ENCODE results near the gene RAPGEF1.
"Not testable (repeated sequence)": the region's sequence is repeated elsewhere in the genome, so short reads cannot be mapped to it uniquely, and the experiment has no call there.

RAPGEF1 gene

DNA sequence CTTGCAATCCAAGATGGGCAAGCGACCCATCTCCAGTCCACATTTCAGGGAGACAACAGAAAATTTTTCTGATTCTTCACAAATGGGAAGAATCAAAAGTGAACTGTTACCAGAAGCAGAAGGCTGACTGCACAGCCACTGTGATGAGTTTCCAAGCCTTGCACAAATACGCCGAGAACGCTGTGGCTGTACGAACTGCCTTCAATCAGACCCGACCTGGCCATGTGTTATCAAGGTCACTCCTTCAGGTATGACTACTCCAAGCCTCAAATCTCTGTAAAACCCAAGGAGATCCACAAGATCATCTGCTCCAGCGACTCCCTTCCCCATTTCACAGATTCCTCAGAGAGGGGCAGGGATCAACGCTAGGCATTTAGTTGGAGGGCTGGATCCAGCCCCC lies 26.9 kb downstream of the RAPGEF1 start:
- TF ChIP-seq, protein P1, sequence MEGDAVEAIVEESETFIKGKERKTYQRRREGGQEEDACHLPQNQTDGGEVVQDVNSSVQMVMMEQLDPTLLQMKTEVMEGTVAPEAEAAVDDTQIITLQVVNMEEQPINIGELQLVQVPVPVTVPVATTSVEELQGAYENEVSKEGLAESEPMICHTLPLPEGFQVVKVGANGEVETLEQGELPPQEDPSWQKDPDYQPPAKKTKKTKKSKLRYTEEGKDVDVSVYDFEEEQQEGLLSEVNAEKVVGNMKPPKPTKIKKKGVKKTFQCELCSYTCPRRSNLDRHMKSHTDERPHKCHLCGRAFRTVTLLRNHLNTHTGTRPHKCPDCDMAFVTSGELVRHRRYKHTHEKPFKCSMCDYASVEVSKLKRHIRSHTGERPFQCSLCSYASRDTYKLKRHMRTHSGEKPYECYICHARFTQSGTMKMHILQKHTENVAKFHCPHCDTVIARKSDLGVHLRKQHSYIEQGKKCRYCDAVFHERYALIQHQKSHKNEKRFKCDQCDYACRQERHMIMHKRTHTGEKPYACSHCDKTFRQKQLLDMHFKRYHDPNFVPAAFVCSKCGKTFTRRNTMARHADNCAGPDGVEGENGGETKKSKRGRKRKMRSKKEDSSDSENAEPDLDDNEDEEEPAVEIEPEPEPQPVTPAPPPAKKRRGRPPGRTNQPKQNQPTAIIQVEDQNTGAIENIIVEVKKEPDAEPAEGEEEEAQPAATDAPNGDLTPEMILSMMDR (IDR thresholded peaks at IDR 0.05; ENCODE audit: control extremely low read depth, extremely low read depth, low read depth, missing control alignments), result no peak
- ChIA-PET POLR2A (no interaction called here), CTCF (interaction anchor here (1.1 to 3.4 kb wide), 6 partner anchors 8 to 27 kb away, joined by 3 to 11 read pairs (median 6); no protein-coding TSS in a partner anchor)
- no peak for DNase-seq (ENCODE audit: extremely low spot score)

DNA sequence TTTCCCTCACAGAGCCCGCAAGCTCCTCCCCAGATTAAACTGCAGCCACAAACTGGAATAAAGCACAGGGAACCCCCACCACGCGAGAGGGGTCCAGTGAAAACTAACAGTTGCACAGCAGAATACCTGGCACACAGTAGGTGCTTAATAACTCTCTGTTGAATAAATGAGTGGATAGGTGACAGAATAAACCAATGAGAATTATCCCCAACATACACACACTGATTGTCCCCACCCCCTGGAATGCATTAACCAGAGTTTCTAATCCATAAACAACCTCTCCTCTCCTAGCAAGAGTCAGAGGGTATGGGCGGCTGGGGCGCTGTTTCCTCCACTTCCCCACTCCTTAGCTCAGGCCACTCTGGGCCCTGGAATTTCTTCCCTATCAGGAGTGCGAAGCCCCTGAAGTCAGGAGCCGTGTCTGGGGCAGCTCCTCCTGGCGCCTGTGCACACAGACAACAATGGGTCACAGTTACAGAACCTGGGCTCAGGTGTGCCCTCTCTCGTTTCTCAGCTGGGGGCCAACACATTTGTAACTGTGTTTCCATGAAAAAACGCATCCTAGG lies 27.6 kb downstream of the RAPGEF1 start:
- ChIA-PET POLR2A (no interaction called here), CTCF (interaction anchor here (0.7 to 3.4 kb wide), 7 partner anchors 9 to 31 kb away, joined by 3 to 11 read pairs (median 4); no protein-coding TSS in a partner anchor)
- TF ChIP-seq, protein P1 (IDR thresholded peaks at IDR 0.05; ENCODE audit: control extremely low read depth, extremely low read depth, low read depth, missing control alignments), result no peak
- DNase-seq (ENCODE audit: extremely low spot score), result no peak

DNA sequence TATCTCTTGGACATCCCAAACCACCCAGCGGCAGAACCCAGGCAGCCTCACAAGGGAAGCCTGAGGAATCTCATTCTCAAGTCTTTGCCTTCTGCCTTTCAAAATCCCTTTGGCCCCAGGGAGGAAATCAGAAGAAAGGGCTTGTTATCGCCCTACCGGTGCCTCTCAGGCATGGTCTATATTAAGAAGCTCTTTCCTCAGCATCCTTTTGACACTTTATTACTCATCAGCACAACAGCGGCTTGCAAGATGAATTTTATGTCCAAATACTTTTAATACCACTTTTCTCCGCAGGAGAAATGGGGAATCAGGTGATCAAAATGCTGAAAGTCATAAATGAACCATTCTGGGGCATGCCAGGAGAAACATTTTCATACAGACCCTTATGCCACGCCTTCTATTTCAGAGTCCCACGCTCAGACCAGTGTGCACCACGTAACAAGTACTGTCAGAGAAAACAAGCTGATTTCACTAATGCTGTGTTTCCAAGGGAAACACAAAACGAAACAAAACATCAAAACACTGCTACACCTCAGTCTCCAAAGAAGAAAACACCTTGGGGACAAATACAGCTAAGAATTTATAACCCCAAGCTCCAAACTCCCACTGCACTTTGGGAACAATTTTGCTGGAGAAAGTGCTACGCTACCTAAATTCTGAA lies 30.0 kb downstream of the RAPGEF1 start:
- DNase-seq (ENCODE audit: extremely low spot score), result peak; percentile 73
- ChIA-PET CTCF (interaction anchor here (1.1 to 3.4 kb wide), 13 partner anchors 9 to 68 kb away, joined by 3 to 21 read pairs (median 4); no protein-coding TSS in a partner anchor), POLR2A (interaction anchor here (0.6 to 1.8 kb wide), 6 partner anchors 15 to 1985 kb away, joined by 5 to 9 read pairs (median 6); no protein-coding TSS in a partner anchor)
- TF ChIP-seq, protein P1 (IDR thresholded peaks at IDR 0.05; ENCODE audit: control extremely low read depth, extremely low read depth, low read depth, missing control alignments), result no peak

DNA sequence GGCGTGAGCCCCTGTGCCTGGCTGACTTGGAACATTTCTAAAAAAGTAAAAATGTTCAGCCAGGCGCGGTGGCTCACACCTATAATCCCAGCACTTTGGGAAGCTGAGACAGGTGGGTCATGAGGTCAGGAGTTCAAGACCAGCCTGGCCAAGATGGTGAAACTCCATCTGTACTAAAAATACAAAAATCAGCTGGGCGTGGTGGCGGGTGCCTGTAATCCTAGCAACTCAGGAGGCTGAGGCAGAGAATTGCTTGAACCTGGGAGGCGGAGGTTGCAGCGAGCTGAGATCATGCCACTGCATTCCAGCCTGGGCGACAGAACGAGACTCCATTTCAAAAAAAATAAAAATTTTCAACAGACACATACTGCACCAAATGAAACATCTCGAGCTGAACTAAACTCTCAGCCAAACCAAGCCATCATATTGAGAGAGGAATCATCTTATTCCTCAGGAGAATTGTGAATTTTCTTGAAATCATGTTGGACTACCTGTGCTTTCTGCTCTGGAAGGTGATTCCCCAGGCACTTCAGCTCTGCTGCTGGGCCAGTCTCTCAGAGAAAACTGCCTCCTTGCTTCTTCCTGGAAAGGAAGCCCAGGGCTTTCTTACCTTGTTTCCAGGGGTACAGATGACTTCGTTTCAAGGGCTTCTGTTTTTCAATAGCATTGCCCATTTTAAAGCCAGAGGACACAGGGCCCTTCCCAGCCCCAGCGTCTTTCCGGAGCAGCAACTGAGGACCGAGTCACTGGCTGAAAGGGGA lies 30.7 kb downstream of the RAPGEF1 start:
- CTCF ChIA-PET, result interaction anchor here (0.7 to 3.4 kb wide), 16 partner anchors 10 to 67 kb away, joined by 3 to 21 read pairs (median 4); no protein-coding TSS in a partner anchor
- not testable (repeated sequence) for DNase-seq (ENCODE audit: extremely low spot score)
- POLR2A ChIA-PET, result interaction anchor here (0.7 to 1.8 kb wide), 6 partner anchors 16 to 1814 kb away, joined by 3 to 7 read pairs (median 6); no protein-coding TSS in a partner anchor

DNA sequence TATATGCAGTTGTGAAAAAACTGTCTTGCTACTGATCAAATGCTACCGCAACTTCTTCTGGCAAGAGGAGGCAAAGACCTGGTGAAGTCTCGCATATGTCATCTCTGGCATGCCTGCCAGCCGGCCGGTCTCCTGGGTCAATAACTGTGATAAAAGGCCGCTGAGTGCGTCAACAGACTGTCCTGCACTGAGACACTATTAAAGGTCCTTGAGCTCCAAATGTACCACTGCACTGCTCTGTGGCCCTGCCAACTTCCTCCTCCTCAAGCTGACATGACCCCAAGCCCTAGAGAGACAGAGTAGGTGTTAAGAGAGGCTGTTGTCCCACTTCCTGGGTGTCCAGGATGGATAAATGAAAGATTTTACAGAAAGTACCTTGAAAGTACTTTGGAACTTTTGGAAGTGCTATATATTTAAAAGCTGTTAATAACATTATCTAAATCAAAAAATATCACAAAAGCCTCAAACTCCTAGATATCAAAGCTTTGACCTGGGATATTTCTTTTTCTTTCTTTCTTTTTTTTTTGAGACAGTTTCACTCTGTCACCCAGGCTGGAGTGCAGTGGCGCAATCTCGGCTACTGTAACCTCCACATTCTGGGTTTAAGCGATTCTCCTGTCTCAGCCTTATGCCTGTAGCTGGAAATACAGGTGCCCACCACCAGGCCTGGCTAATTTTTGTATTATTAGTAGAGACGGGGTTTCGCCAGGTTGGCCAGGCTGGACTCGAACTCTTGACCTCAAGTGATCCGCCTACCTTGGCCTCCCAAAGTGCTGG lies 31.5 kb downstream of the RAPGEF1 start:
- TF ChIP-seq, protein P1 (IDR thresholded peaks at IDR 0.05; ENCODE audit: control extremely low read depth, extremely low read depth, low read depth, missing control alignments), result no peak
- ChIA-PET CTCF (interaction anchor here (0.7 to 3.4 kb wide), 10 partner anchors 11 to 66 kb away, joined by 3 to 21 read pairs (median 4); no protein-coding TSS in a partner anchor), POLR2A (interaction anchor here (0.7 to 1.4 kb wide), 3 partner anchors 19 to 1813 kb away, joined by 3 to 5 read pairs (median 4); no protein-coding TSS in a partner anchor)
- no peak for DNase-seq (ENCODE audit: extremely low spot score)

DNA sequence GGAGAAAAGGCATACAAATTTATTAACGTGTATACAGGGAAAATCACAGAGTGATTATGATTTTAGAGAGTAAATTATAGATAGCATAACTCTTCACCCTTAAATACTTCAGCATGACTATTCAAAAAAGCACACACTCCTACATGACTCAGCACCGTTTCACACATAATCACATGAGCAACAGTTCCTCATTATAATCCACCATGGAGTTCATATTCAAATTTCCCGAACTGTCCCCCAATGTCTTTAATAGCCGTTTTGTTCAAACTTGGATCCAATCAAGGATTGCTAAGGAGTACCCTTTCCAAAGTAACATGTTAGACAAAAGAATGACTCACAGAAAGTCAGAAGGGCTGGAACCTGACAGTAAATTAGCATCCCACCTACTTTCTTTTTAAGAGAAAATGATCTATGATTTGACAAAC lies 32.1 kb downstream of the RAPGEF1 start:
- CTCF ChIA-PET, result interaction anchor here (1.2 to 3.4 kb wide), 8 partner anchors 11 to 66 kb away, joined by 3 to 21 read pairs (median 4); no protein-coding TSS in a partner anchor
- POLR2A ChIA-PET, result interaction anchor here (1.1 kb wide), 1 partner anchor 30 kb away, joined by 3 read pairs; no protein-coding TSS in a partner anchor
- TF ChIP-seq, protein P1 (IDR thresholded peaks at IDR 0.05; ENCODE audit: control extremely low read depth, extremely low read depth, low read depth, missing control alignments), result no peak
- no peak for DNase-seq (ENCODE audit: extremely low spot score)

Measured in GM10248 (cell line).